Gastroesophageal sphincter (tissue), 3 donors: Measurements from ENCODE around the gene PTPRN2.

ENCODE experiments used
- POLR2A ChIP-seq, 2 donors: fragments of 450-650 bp; IDR thresholded peaks; one replicate each; pipeline ENCODE4 v1.6.1; 2017; ENCODE audit warnings: antibody characterized with exemption in 2 of 2, mild to moderate bottlenecking in 2 of 2, moderate library complexity in 1 of 2
- TF ChIP-seq, protein P1 (sequence below), 4 experiments: fragments of 200-600 bp in 2 of 4; fragments of 450-650 bp in 2 of 4; sonication (generic) in 1 of 4; IDR thresholded peaks; one replicate each; pipeline ENCODE4 v1.5.1; 2017 to 2019; ENCODE audit warnings: antibody characterized with exemption in 4 of 4, mild to moderate bottlenecking in 2 of 4, moderate library complexity in 2 of 4

DNA sequence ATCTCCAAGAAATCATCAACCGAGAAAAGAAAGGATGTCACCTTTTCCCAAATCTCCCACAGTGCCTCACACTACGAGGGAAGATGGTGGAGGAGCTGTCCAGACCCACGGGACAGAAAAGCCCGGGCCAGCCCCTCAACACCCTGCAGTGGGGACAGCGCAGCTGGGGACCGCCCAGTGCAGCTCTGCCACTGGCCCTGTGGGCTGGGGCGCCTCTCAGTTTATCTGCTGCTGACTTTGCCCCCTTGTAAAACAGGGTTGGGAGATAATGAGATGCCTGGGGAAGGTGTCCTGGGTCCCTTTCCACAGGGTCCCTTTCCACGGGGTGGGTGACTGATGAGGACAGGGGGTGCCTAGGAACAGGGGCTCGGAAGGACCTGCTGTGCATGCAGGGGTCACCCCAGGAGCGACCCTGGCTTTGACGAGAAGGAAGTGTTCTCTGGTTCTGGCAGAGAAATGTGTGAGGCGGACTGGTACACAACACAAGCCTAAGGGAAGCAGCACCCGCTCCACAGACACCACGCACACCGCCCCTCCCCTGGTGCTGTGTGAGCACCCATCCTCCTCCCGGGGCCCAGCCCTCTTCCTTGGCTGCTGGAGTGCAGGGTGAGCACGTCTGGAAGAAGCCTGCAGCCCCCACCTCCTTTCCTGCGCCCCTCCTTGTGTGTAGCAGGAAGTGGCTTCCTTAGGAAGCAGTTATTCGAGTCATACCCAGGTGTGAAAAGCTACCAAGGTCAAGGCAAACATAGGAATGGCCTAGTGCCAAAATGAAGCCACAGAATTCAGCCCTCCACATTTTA is 911.0 kb downstream of the PTPRN2 start:
- TF ChIP-seq, protein P1, sequence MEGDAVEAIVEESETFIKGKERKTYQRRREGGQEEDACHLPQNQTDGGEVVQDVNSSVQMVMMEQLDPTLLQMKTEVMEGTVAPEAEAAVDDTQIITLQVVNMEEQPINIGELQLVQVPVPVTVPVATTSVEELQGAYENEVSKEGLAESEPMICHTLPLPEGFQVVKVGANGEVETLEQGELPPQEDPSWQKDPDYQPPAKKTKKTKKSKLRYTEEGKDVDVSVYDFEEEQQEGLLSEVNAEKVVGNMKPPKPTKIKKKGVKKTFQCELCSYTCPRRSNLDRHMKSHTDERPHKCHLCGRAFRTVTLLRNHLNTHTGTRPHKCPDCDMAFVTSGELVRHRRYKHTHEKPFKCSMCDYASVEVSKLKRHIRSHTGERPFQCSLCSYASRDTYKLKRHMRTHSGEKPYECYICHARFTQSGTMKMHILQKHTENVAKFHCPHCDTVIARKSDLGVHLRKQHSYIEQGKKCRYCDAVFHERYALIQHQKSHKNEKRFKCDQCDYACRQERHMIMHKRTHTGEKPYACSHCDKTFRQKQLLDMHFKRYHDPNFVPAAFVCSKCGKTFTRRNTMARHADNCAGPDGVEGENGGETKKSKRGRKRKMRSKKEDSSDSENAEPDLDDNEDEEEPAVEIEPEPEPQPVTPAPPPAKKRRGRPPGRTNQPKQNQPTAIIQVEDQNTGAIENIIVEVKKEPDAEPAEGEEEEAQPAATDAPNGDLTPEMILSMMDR (IDR thresholded peaks at IDR 0.05), result no peak
- TF ChIP-seq POLR2A (IDR thresholded peaks at IDR 0.05), result no peak
